ENCODE results near the gene KRTAP12-2. TPM values are rescaled to one million over a fixed set of nuclear protein-coding genes. Genes with fewer than 3 reads are reported as not detected.

KRTAP12-2 gene
- total RNA-seq, 1 experiment from 2014 or later, result 1.8 TPM

- no peaks in the 10 kb centered on the region for H3K36me3 ChIP-seq (ENCODE audit: insufficient read depth, low read length, poor library complexity, severe bottlenecking)
- intact Hi-C loops (cut with micrococcal nuclease; ENCODE audit: unreplicated experiment), result no loop called here
- no TSS peak for BruUV-seq (replicated peaks)
- CTCF ChIA-PET, result no interaction called here
- no peak for DNase-seq (ENCODE audit: low spot score)
- no peak overlapping the region for H3K4me3 ChIP-seq (ENCODE audit: low read depth, low read length, poor library complexity, severe bottlenecking)
- no peak for TF ChIP-seq EZH2 (IDR thresholded peaks at IDR 0.05; ENCODE audit: borderline replicate concordance, low read depth, low read length, poor library complexity, severe bottlenecking)
- no peak for TF ChIP-seq CTCF (conservative IDR thresholded peaks at IDR 0.05; ENCODE audit: low read depth, low read length)
- H3K27me3 ChIP-seq (replicated peaks; ENCODE audit: insufficient read depth, low read depth, low read length, poor library complexity), result peaks cover 4% of the 10 kb centered on the region
- POLR2A ChIA-PET (ENCODE audit: low non-redundant PET), result no interaction called here
- H3K9me3 ChIP-seq (ENCODE audit: low read depth, low read length, poor library complexity, severe bottlenecking), result no peaks in the 10 kb centered on the region
- H3K27ac ChIP-seq (ENCODE audit: low read depth, low read length, poor library complexity, severe bottlenecking), result no peak overlapping the region
- no peaks in the 10 kb centered on the region for H3K4me1 ChIP-seq (ENCODE audit: insufficient read depth, low read length, poor library complexity, severe bottlenecking)
These were observed 36.4 kb upstream of the KRTAP12-2 start for GRCh38 chr21:44702973-44703730.

GRCh38 chr21:44702111-44702972 lies 35.6 kb upstream of the KRTAP12-2 start:
- BruUV-seq (replicated peaks), result no TSS peak
- Histone ChIP-seq H3K4me1 (ENCODE audit: insufficient read depth, low read length, poor library complexity, severe bottlenecking) (no peaks in the 10 kb centered on the region), H3K27ac (ENCODE audit: low read depth, low read length, poor library complexity, severe bottlenecking) (no peak overlapping the region), H3K27me3 (replicated peaks; ENCODE audit: insufficient read depth, low read depth, low read length, poor library complexity) (peaks cover 2% of the 10 kb centered on the region), H3K36me3 (ENCODE audit: insufficient read depth, low read length, poor library complexity, severe bottlenecking) (no peaks in the 10 kb centered on the region), H3K9me3 (ENCODE audit: low read depth, low read length, poor library complexity, severe bottlenecking) (no peaks in the 10 kb centered on the region), H3K4me3 (ENCODE audit: low read depth, low read length, poor library complexity, severe bottlenecking) (no peak overlapping the region)
- no peak for DNase-seq (ENCODE audit: low spot score)
- TF ChIP-seq CTCF (conservative IDR thresholded peaks at IDR 0.05; ENCODE audit: low read depth, low read length), result no peak
- ChIA-PET CTCF (no interaction called here), POLR2A (ENCODE audit: low non-redundant PET) (no interaction called here)
- intact Hi-C loops (cut with micrococcal nuclease; ENCODE audit: unreplicated experiment), result no loop called here

- intact Hi-C loops (cut with micrococcal nuclease; ENCODE audit: unreplicated experiment), result no loop called here
- no peak for DNase-seq (ENCODE audit: low spot score)
- Histone ChIP-seq H3K9me3 (ENCODE audit: low read depth, low read length, poor library complexity, severe bottlenecking) (no peaks in the 10 kb centered on the region), H3K27me3 (replicated peaks; ENCODE audit: insufficient read depth, low read depth, low read length, poor library complexity) (no peaks in the 10 kb centered on the region), H3K4me1 (ENCODE audit: insufficient read depth, low read length, poor library complexity, severe bottlenecking) (no peaks in the 10 kb centered on the region), H3K36me3 (ENCODE audit: insufficient read depth, low read length, poor library complexity, severe bottlenecking) (no peaks in the 10 kb centered on the region), H3K4me3 (ENCODE audit: low read depth, low read length, poor library complexity, severe bottlenecking) (no peak overlapping the region), H3K27ac (ENCODE audit: low read depth, low read length, poor library complexity, severe bottlenecking) (no peak overlapping the region)
- TF ChIP-seq EZH2 (IDR thresholded peaks at IDR 0.05; ENCODE audit: borderline replicate concordance, low read depth, low read length, poor library complexity, severe bottlenecking) (no peak), CTCF (conservative IDR thresholded peaks at IDR 0.05; ENCODE audit: low read depth, low read length) (no peak)
- CTCF ChIA-PET, result interaction anchor here (0.8 kb wide), 1 partner anchor 10 kb away, joined by 3 read pairs; the partner anchor contains the start of gene TSPEAR
- POLR2A ChIA-PET (ENCODE audit: low non-redundant PET), result no interaction called here
- no TSS peak for BruUV-seq (replicated peaks)
These were observed 34.8 kb upstream of the KRTAP12-2 start for GRCh38 chr21:44701541-44701940.

All from A673 (cell line).